ENCODE measurements around the gene TMEM233. TPM values are rescaled to one million over a fixed set of nuclear protein-coding genes. Genes with fewer than 3 reads are reported as not detected.

Gene TMEM233
- total RNA-seq, 4 donors from 2014 or later, result 0.19 TPM; not detected in 3

GRCh38 chr12:119666226-119666795 lies 72.7 kb downstream of the TMEM233 start:
- Histone ChIP-seq H3K36me3 (no peaks in the 10 kb centered on the region), H3K4me1 (peaks cover 35% of the 10 kb centered on the region), H3K27ac (no peak overlapping the region), H3K27me3 (no peaks in the 10 kb centered on the region), H3K9me3 (no peaks in the 10 kb centered on the region), H3K4me3 (no peak overlapping the region)
- TF ChIP-seq CTCF (IDR thresholded peaks at IDR 0.05) (no peak), EP300 (IDR thresholded peaks at IDR 0.05) (no peak), POLR2A (IDR thresholded peaks at IDR 0.05) (no peak), POLR2AphosphoS5 (IDR thresholded peaks at IDR 0.05) (no peak)
- DNase-seq (ENCODE audit: low spot score in 2 of 2), result no peak
- whole genome bisulfite sequencing, result 68% methylated on average over 2 of the region's 2 CpGs

- Histone ChIP-seq H3K27ac (peak overlapping the region; percentile 96), H3K36me3 (peaks cover 7% of the 10 kb centered on the region), H3K4me3 (peak overlapping the region; percentile 96), H3K9me3 (no peaks in the 10 kb centered on the region), H3K27me3 (no peaks in the 10 kb centered on the region), H3K4me1 (peaks cover 35% of the 10 kb centered on the region)
- WGBS, result 12% methylated on average over 9 of the region's 9 CpGs
- DNase-seq (ENCODE audit: low spot score in 2 of 2), result no peak
- no peak for TF ChIP-seq CTCF (IDR thresholded peaks at IDR 0.05)
- no peak for TF ChIP-seq POLR2AphosphoS5 (IDR thresholded peaks at IDR 0.05)
- no peak for TF ChIP-seq POLR2A (IDR thresholded peaks at IDR 0.05)
- TF ChIP-seq EP300 (IDR thresholded peaks at IDR 0.05), result no peak
Measured at GRCh38 chr12:119666900-119667576, 73.5 kb downstream of the TMEM233 start.

- Histone ChIP-seq H3K4me1 (peaks cover 41% of the 10 kb centered on the region), H3K9me3 (no peaks in the 10 kb centered on the region), H3K27me3 (no peaks in the 10 kb centered on the region), H3K36me3 (peaks cover 14% of the 10 kb centered on the region), H3K27ac (peak within 1 kb of the TSS; percentile 96), H3K4me3 (peak within 1 kb of the TSS; percentile 96)
- DNase-seq (ENCODE audit: low spot score in 2 of 2), result peak; percentile 96 to 97
- WGBS, result 3% methylated on average over 6 of the region's 69 CpGs
- peak in 2 of 3 donors; percentile 79 to 96 for TF ChIP-seq POLR2AphosphoS5 (IDR thresholded peaks at IDR 0.05)
- TF ChIP-seq EP300 (IDR thresholded peaks at IDR 0.05), result no peak
- peak in 1 of 2 donors; percentile 53 for TF ChIP-seq POLR2A (IDR thresholded peaks at IDR 0.05)
- TF ChIP-seq CTCF (IDR thresholded peaks at IDR 0.05), result peak; percentile 74 to 97
Measured at GRCh38 chr12:119667577-119668323, 74.2 kb downstream of the TMEM233 start, which contains the start of gene PRKAB1. Gene PRKAB1, plus strand, starts transcription at chr12:119668133. Its CDS starts 112 bp downstream, at chr12:119668245.

GRCh38 chr12:119668324-119668841 lies 74.8 kb downstream of the TMEM233 start:
- Histone ChIP-seq H3K36me3 (peaks cover 19% of the 10 kb centered on the region), H3K27me3 (no peaks in the 10 kb centered on the region), H3K4me1 (peaks cover 45% of the 10 kb centered on the region), H3K27ac (peak overlapping the region; percentile 96), H3K9me3 (no peaks in the 10 kb centered on the region), H3K4me3 (peak overlapping the region; percentile 96)
- DNase-seq (ENCODE audit: low spot score in 2 of 2), result no peak
- WGBS, result 9% methylated on average over 5 of the region's 14 CpGs
- TF ChIP-seq POLR2AphosphoS5 (IDR thresholded peaks at IDR 0.05) (no peak), POLR2A (IDR thresholded peaks at IDR 0.05) (no peak), CTCF (IDR thresholded peaks at IDR 0.05) (no peak), EP300 (IDR thresholded peaks at IDR 0.05) (no peak)

Data from suprapubic skin (tissue), 4 donors.